Hepatic stellate cell (primary cell): ENCODE measurements around the gene RTL1.

Experiments
- DNase-seq: peaks from one replicate; pipeline ENCODE4 v3.0.0; 2011; ENCODE audit warnings: low spot score

Gene RTL1

GRCh38 chr14:100851586-100851916 lies 52.0 kb downstream of the RTL1 start:
- no peak for DNase-seq

GRCh38 chr14:100850841-100851585 lies 52.5 kb downstream of the RTL1 start:
- no peak for DNase-seq

- no peak for DNase-seq
These were observed 54.3 kb downstream of the RTL1 start for GRCh38 chr14:100849115-100849781.

- DNase-seq: no peak
These were observed 57.1 kb downstream of the RTL1 start for GRCh38 chr14:100846309-100846859.

- no peak for DNase-seq
These were observed 58.2 kb downstream of the RTL1 start for GRCh38 chr14:100845341-100845740.

- no peak for DNase-seq
These were observed 58.7 kb downstream of the RTL1 start for GRCh38 chr14:100844846-100845245.

GRCh38 chr14:100844421-100844820 lies 59.1 kb downstream of the RTL1 start:
- no peak for DNase-seq

- no peak for DNase-seq
These were observed 59.5 kb downstream of the RTL1 start for GRCh38 chr14:100844082-100844408.

GRCh38 chr14:100842799-100843198 lies 60.7 kb downstream of the RTL1 start:
- no peak for DNase-seq

- no peak for DNase-seq
These were observed 61.6 kb downstream of the RTL1 start for GRCh38 chr14:100841761-100842403.

- no peak for DNase-seq
These were observed 62.3 kb downstream of the RTL1 start for GRCh38 chr14:100841066-100841760.

- DNase-seq: no peak
These were observed 63.0 kb downstream of the RTL1 start for GRCh38 chr14:100840286-100841065.

GRCh38 chr14:100839681-100840111 lies 63.8 kb downstream of the RTL1 start:
- DNase-seq: no peak

- DNase-seq: no peak
These were observed 64.3 kb downstream of the RTL1 start for GRCh38 chr14:100839315-100839585.

GRCh38 chr14:100838493-100839314 lies 64.8 kb downstream of the RTL1 start:
- DNase-seq: no peak

- no peak for DNase-seq
These were observed 65.6 kb downstream of the RTL1 start for GRCh38 chr14:100837805-100838350.

GRCh38 chr14:100836941-100837804 lies 66.3 kb downstream of the RTL1 start:
- DNase-seq: no peak

GRCh38 chr14:100836311-100836805 lies 67.2 kb downstream of the RTL1 start:
- no peak for DNase-seq

- DNase-seq: no peak
These were observed 67.8 kb downstream of the RTL1 start for GRCh38 chr14:100835548-100836310.
